Measurements from ENCODE around the gene DPF1. TPM values are rescaled to one million over a fixed set of nuclear protein-coding genes. Genes with fewer than 3 reads are reported as not detected.
"Not testable (repeated sequence)": the region's sequence is repeated elsewhere in the genome, so short reads cannot be mapped to it uniquely, and the experiment has no call there.

DPF1 gene
- total RNA-seq, 1 experiment from 2014 or later = 13.8 TPM

- DNase-seq (ENCODE audit: low read depth) = no peak
Observed at GRCh38 chr19:38250821-38251563, 27.0 kb upstream of the DPF1 start.

- no peak for DNase-seq (ENCODE audit: low read depth)
Observed at GRCh38 chr19:38250428-38250820, 26.4 kb upstream of the DPF1 start.

GRCh38 chr19:38248421-38248820, 24.4 kb upstream of the DPF1 start:
- DNase-seq (ENCODE audit: low read depth) = no peak

GRCh38 chr19:38247734-38248268, 23.8 kb upstream of the DPF1 start:
- no peak for DNase-seq (ENCODE audit: low read depth)

GRCh38 chr19:38247126-38247525, 23.1 kb upstream of the DPF1 start:
- DNase-seq (ENCODE audit: low read depth) = no peak

GRCh38 chr19:38245826-38246498, 21.9 kb upstream of the DPF1 start:
- DNase-seq (ENCODE audit: low read depth) = no peak

- no peak for DNase-seq (ENCODE audit: low read depth)
Observed at GRCh38 chr19:38243279-38243673, 19.3 kb upstream of the DPF1 start.

- DNase-seq (ENCODE audit: low read depth) = no peak
Observed at GRCh38 chr19:38239816-38240215, 15.8 kb upstream of the DPF1 start.

GRCh38 chr19:38234615-38235014, 10.6 kb upstream of the DPF1 start:
- DNase-seq (ENCODE audit: low read depth) = no peak

- DNase-seq (ENCODE audit: low read depth) = peak; percentile 60
Observed at GRCh38 chr19:38233740-38234251, 9.8 kb upstream of the DPF1 start.

GRCh38 chr19:38231918-38232317, 7.9 kb upstream of the DPF1 start:
- no peak for DNase-seq (ENCODE audit: low read depth)

- DNase-seq (ENCODE audit: low read depth) = not testable (repeated sequence)
Observed at GRCh38 chr19:38230506-38231133, 6.6 kb upstream of the DPF1 start.

- peak; percentile 91 for DNase-seq (ENCODE audit: low read depth)
Observed at GRCh38 chr19:38229585-38230073, 5.6 kb upstream of the DPF1 start.

- DNase-seq (ENCODE audit: low read depth) = no peak
Observed at GRCh38 chr19:38228491-38229439, 4.7 kb upstream of the DPF1 start.

GRCh38 chr19:38228005-38228377, 4.0 kb upstream of the DPF1 start:
- no peak for DNase-seq (ENCODE audit: low read depth)

GRCh38 chr19:38227287-38228004, 3.4 kb upstream of the DPF1 start:
- no peak for DNase-seq (ENCODE audit: low read depth)

GRCh38 chr19:38224863-38225218, 819 bp upstream of the DPF1 start:
- DNase-seq (ENCODE audit: low read depth) = not testable (repeated sequence)

- DNase-seq (ENCODE audit: low read depth) = no peak
Observed at GRCh38 chr19:38223617-38224013, 407 bp downstream of the DPF1 start.

GRCh38 chr19:38223119-38223523, 901 bp downstream of the DPF1 start:
- no peak for DNase-seq (ENCODE audit: low read depth)

Data from LHCN-M2 (cell line).